Measurements from ENCODE around the gene HNRNPH1. TPM values are rescaled to one million over a fixed set of nuclear protein-coding genes. Genes with fewer than 3 reads are reported as not detected.

HNRNPH1 gene
- total RNA-seq, 2 donors from 2014 or later: 260 to 398 TPM

- TF ChIP-seq, protein P1, sequence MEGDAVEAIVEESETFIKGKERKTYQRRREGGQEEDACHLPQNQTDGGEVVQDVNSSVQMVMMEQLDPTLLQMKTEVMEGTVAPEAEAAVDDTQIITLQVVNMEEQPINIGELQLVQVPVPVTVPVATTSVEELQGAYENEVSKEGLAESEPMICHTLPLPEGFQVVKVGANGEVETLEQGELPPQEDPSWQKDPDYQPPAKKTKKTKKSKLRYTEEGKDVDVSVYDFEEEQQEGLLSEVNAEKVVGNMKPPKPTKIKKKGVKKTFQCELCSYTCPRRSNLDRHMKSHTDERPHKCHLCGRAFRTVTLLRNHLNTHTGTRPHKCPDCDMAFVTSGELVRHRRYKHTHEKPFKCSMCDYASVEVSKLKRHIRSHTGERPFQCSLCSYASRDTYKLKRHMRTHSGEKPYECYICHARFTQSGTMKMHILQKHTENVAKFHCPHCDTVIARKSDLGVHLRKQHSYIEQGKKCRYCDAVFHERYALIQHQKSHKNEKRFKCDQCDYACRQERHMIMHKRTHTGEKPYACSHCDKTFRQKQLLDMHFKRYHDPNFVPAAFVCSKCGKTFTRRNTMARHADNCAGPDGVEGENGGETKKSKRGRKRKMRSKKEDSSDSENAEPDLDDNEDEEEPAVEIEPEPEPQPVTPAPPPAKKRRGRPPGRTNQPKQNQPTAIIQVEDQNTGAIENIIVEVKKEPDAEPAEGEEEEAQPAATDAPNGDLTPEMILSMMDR (IDR thresholded peaks at IDR 0.05): no peak
- no peak for TF ChIP-seq POLR2AphosphoS5 (IDR thresholded peaks at IDR 0.05)
- no peak for TF ChIP-seq POLR2A (IDR thresholded peaks at IDR 0.05)
- DNase-seq (ENCODE audit: low spot score): no peak
- H3K27me3 ChIP-seq (replicated peaks; ENCODE audit: insufficient read depth): no peaks in the 10 kb centered on the region
- H3K36me3 ChIP-seq: peaks cover 10 to 20% of the 10 kb centered on the region in 2 donors
- 92% methylated on average over 13 of the region's 13 CpGs for WGBS
- H3K27ac ChIP-seq: no peak overlapping the region
- intact Hi-C loops (cut with DNase I): no loop called here
- H3K4me1 ChIP-seq (replicated peaks): no peaks in the 10 kb centered on the region
- no peak overlapping the region for H3K4me3 ChIP-seq
- no peaks in the 10 kb centered on the region for H3K9me3 ChIP-seq
These were observed 27.1 kb downstream of the HNRNPH1 start for GRCh38 chr5:179596421-179596820.

DNA sequence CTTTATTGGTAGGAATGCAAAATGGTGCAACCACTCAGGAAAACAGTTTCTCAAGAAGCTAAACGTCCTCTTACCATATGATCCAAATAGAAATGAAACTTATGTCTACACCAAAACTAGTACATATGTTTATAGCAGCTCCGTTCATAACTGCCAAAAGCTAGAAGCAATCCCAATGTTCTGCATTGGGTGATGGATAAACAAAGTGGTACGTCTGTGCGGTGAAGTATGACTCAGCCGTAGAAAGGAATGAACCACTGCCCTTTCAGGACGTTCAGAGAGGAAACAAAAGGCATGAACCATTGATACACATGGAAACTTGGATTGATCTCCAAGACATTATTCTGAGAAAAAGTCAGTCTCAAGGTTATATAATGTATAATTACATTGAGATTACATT, 27.6 kb downstream of the HNRNPH1 start:
- intact Hi-C loops (cut with DNase I): no loop called here
- 58% methylated on average over 6 of the region's 6 CpGs for WGBS
- Histone ChIP-seq H3K4me1 (replicated peaks) (no peaks in the 10 kb centered on the region), H3K36me3 (peaks cover 10 to 20% of the 10 kb centered on the region in 2 donors), H3K27ac (no peak overlapping the region), H3K27me3 (replicated peaks; ENCODE audit: insufficient read depth) (no peaks in the 10 kb centered on the region), H3K9me3 (no peaks in the 10 kb centered on the region), H3K4me3 (no peak overlapping the region)
- no peak for DNase-seq (ENCODE audit: low spot score)
- TF ChIP-seq POLR2A (IDR thresholded peaks at IDR 0.05): no peak
- TF ChIP-seq, protein P1 (IDR thresholded peaks at IDR 0.05): no peak
- no peak for TF ChIP-seq POLR2AphosphoS5 (IDR thresholded peaks at IDR 0.05)

GRCh38 chr5:179588166-179588565, 35.3 kb downstream of the HNRNPH1 start:
- TF ChIP-seq, protein P1 (IDR thresholded peaks at IDR 0.05): no peak
- TF ChIP-seq POLR2AphosphoS5 (IDR thresholded peaks at IDR 0.05) (no peak), POLR2A (IDR thresholded peaks at IDR 0.05) (no peak)
- 69% methylated on average over 3 of the region's 3 CpGs for WGBS
- intact Hi-C loops (cut with DNase I): no loop called here
- H3K4me3 ChIP-seq: no peak overlapping the region
- H3K9me3 ChIP-seq: no peaks in the 10 kb centered on the region
- H3K27me3 ChIP-seq (replicated peaks; ENCODE audit: insufficient read depth): no peaks in the 10 kb centered on the region
- H3K36me3 ChIP-seq: peaks cover 8 to 9% of the 10 kb centered on the region in 2 donors
- H3K27ac ChIP-seq: no peak overlapping the region
- H3K4me1 ChIP-seq (replicated peaks): no peaks in the 10 kb centered on the region
- DNase-seq (ENCODE audit: low spot score): no peak

DNA sequence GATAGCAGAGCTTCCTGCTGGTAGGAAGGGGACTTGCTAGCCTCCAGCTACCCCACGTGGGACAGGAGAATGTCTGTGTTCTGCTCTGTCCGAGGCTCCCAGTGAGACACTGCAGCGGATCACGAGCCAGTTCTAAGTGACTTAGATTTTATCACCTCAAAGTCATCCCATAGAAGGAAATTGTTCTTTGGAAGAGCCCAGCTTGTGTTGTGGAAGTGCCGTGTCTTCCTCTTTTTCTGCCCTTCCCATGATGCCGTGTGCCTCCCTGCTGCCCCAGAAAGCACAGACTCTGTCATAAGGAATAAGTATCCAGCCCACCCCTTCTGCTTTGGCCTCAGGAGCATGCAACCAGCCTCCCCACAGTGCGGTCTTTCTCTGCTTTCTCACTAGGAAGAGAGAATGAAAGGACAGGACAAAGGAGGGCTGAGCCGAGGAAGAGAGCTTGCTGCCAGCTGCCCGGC, 37.5 kb downstream of the HNRNPH1 start:
- intact Hi-C loops (cut with DNase I): no loop called here
- no peak overlapping the region for H3K4me3 ChIP-seq
- H3K36me3 ChIP-seq: peaks cover 0 to 4% of the 10 kb centered on the region in 2 donors
- no peak overlapping the region for H3K27ac ChIP-seq
- H3K4me1 ChIP-seq (replicated peaks): no peaks in the 10 kb centered on the region
- TF ChIP-seq POLR2AphosphoS5 (IDR thresholded peaks at IDR 0.05) (no peak), POLR2A (IDR thresholded peaks at IDR 0.05) (no peak)
- TF ChIP-seq, protein P1 (IDR thresholded peaks at IDR 0.05): no peak
- no peaks in the 10 kb centered on the region for H3K27me3 ChIP-seq (replicated peaks; ENCODE audit: insufficient read depth)
- DNase-seq (ENCODE audit: low spot score): no peak
- WGBS: 77% methylated on average over 9 of the region's 9 CpGs
- no peaks in the 10 kb centered on the region for H3K9me3 ChIP-seq

- intact Hi-C loops (cut with DNase I): no loop called here
- Histone ChIP-seq H3K4me1 (replicated peaks) (no peaks in the 10 kb centered on the region), H3K4me3 (no peak overlapping the region), H3K36me3 (no peaks in the 10 kb centered on the region), H3K27me3 (replicated peaks; ENCODE audit: insufficient read depth) (no peaks in the 10 kb centered on the region), H3K27ac (no peak overlapping the region), H3K9me3 (no peaks in the 10 kb centered on the region)
- DNase-seq (ENCODE audit: low spot score): no peak
- 96% methylated on average over 42 of the region's 42 CpGs for WGBS
- TF ChIP-seq POLR2AphosphoS5 (IDR thresholded peaks at IDR 0.05) (no peak), POLR2A (IDR thresholded peaks at IDR 0.05) (no peak)
- TF ChIP-seq, protein P1 (IDR thresholded peaks at IDR 0.05): no peak
These were observed 46.0 kb downstream of the HNRNPH1 start for GRCh38 chr5:179577286-179577960.
